GM19193 (cell line): Measurements from ENCODE around the gene UCK2.

Experiments used
- POLR2A ChIP-seq: IDR thresholded peaks from 4 replicates; pipeline ENCODE4 v1.6.1; 2011; ENCODE audit not compliant: insufficient read depth, insufficient read length; ENCODE audit errors: extremely low read depth

Gene UCK2

GRCh38 chr1:165858967-165859845 lies 31.8 kb downstream of the UCK2 start:
- no peak for TF ChIP-seq POLR2A

- TF ChIP-seq POLR2A: no peak
Measured at GRCh38 chr1:165860065-165860464, 32.7 kb downstream of the UCK2 start.

GRCh38 chr1:165861911-165862310 lies 34.5 kb downstream of the UCK2 start:
- TF ChIP-seq POLR2A: no peak

- TF ChIP-seq POLR2A: no peak
Measured at GRCh38 chr1:165862448-165862847, 35.0 kb downstream of the UCK2 start.

GRCh38 chr1:165863346-165863745 lies 35.9 kb downstream of the UCK2 start:
- no peak for TF ChIP-seq POLR2A

- no peak for TF ChIP-seq POLR2A
Measured at GRCh38 chr1:165865633-165866340, 38.4 kb downstream of the UCK2 start.

GRCh38 chr1:165869343-165869742 lies 41.9 kb downstream of the UCK2 start:
- TF ChIP-seq POLR2A: no peak

GRCh38 chr1:165871311-165872067 lies 44.1 kb downstream of the UCK2 start:
- no peak for TF ChIP-seq POLR2A

- no peak for TF ChIP-seq POLR2A
Measured at GRCh38 chr1:165873481-165873880, 46.1 kb downstream of the UCK2 start.

GRCh38 chr1:165874643-165875042 lies 47.2 kb downstream of the UCK2 start:
- TF ChIP-seq POLR2A: no peak

- TF ChIP-seq POLR2A: no peak
Measured at GRCh38 chr1:165875171-165875570, 47.8 kb downstream of the UCK2 start.

- no peak for TF ChIP-seq POLR2A
Measured at GRCh38 chr1:165875604-165876003, 48.2 kb downstream of the UCK2 start.

GRCh38 chr1:165876121-165876520 lies 48.7 kb downstream of the UCK2 start:
- TF ChIP-seq POLR2A: no peak

- TF ChIP-seq POLR2A: no peak
Measured at GRCh38 chr1:165877411-165877810, 50.0 kb downstream of the UCK2 start.

GRCh38 chr1:165877940-165878556 lies 50.6 kb downstream of the UCK2 start:
- no peak for TF ChIP-seq POLR2A
